GM12892 (cell line): ENCODE data around the gene RNPEPL1.
A peak's percentile ranks its signal among the peaks of the same experiment; 100 is the strongest.

Source experiments
- DNase-seq: peaks from one replicate; pipeline ENCODE4 v3.0.0; 2011; ENCODE audit not compliant: insufficient read length
- FAIRE-seq: peaks from 2 replicates; lab custom pipeline; 2011; peaks lifted over from hg19 to GRCh38; lab: Jason Lieb, UNC
- POLR2A ChIP-seq: IDR thresholded peaks from 2 replicates; pipeline ENCODE4 v1.6.1; 2011; ENCODE audit warnings: low read depth, low read length, control low read depth
- POLR2AphosphoS5 ChIP-seq: IDR thresholded peaks from 2 replicates; pipeline ENCODE4 v1.6.1; 2011; ENCODE audit warnings: low read depth, low read length, control low read depth
- TAF1 ChIP-seq: IDR thresholded peaks from 2 replicates; pipeline ENCODE4 v1.6.1; 2011; ENCODE audit warnings: low read depth, mild to moderate bottlenecking, control low read depth, low read length, borderline replicate concordance

Gene RNPEPL1

GRCh38 chr2:240591784-240592183, 23.5 kb downstream of the RNPEPL1 start:
- DNase-seq (no peak), FAIRE-seq (no peak)
- no peak for TF ChIP-seq POLR2A
- TF ChIP-seq POLR2AphosphoS5 = no peak
- TF ChIP-seq TAF1 = no peak

GRCh38 chr2:240593026-240593702, 24.9 kb downstream of the RNPEPL1 start:
- TF ChIP-seq TAF1 (no peak), POLR2A (no peak), POLR2AphosphoS5 (no peak)
- peak; percentile 5 for DNase-seq
- FAIRE-seq = no peak

GRCh38 chr2:240593703-240594451, 25.6 kb downstream of the RNPEPL1 start:
- TF ChIP-seq POLR2A (no peak), TAF1 (no peak), POLR2AphosphoS5 (no peak)
- FAIRE-seq = no peak
- peak; percentile 8 for DNase-seq

DNA sequence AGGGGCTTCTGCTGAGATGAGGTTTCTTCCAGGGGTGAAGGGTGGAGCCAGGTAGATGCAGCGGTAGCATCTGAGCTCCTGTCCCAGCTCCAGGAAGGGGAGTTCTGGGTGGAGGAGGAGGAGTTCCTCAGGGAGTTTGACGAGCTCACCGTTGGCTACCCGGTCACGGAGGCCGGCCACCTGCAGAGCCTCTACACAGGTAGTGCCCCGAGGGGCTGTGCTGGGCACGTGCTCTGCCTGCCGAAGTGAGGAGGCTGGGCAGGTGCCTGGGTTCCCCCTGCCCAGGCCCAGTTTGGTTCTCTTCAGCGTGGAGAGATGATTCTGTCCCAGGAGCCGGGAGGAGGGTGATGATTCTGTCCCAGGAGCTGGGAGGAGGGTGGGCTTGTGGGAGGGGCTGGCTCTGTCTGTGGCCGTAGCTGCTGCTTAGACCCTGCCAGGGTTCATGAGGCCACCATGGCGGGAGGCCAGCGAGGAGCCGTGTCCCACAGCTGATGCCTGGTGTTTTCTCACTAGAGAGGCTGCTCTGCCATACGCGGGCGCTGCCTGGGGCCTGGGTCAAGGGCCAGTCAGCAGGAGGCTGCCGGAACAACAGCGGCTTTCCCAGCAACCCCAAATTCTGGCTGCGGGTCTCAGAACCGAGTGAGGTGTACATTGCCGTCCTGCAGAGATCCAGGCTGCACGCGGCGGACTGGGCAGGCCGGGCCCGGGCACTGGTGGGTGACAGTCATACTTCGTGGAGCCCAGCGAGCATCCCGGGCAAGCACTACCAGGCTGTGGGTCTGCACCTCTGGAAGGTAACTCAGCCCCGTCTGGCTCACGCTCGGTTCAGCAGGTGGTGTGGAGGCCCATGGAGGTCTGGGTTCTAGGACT, 26.5 kb downstream of the RNPEPL1 start:
- no peak for TF ChIP-seq POLR2AphosphoS5
- TF ChIP-seq TAF1 = no peak
- no peak for TF ChIP-seq POLR2A
- DNase-seq (no peak), FAIRE-seq (no peak)

DNA sequence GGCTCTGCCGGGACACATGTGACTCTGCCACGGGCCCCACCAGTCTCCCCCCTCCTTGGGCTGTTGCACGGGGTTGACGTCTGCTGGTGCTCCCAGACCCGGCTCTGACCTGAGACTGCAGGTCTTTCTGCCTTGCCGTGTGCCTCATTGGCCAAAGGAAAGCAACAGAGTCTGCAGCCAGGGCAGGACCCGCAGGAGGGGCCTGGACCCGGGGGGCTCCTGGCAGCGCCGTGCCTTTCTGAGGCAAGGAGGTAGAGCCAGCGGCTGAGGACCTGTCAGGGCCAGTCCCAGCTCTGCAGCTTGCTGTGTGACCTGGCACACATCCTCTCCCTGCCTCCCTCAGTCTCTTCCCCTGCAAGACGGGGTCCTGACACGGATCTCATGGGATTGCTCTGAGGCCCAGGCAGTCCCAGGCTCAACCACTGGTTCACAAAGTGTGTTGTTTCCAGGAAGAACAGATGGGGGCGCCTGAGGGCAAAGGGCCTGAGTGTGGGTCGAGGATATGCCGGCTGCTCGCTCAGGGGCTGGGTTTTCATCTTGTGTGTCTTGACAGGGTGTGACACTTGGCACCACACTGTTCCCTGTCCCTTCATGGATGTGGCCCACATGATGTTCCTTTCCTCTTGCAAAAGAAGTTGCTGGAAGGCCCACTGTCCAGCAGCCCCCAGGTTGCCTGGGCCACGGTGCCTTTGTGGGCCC, 27.2 kb downstream of the RNPEPL1 start:
- no peak for FAIRE-seq
- peak; percentile 59 for DNase-seq
- TF ChIP-seq POLR2A = no peak

DNA sequence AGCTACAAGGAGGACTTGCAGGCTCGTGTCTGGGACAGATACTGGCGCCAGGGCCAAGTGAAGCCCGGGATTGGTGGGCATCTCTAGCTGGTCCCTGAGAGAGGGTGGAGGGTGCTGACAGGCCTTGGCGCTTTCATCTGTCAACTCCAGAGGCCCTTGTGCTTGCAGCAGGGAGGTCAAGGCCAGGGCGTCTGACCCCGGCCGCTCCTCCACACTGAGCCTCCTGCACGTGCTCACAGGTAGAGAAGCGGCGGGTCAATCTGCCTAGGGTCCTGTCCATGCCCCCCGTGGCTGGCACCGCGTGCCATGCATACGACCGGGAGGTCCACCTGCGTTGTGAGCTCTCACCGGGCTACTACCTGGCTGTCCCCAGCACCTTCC, 27.8 kb downstream of the RNPEPL1 start:
- DNase-seq (no peak), FAIRE-seq (no peak)
- TF ChIP-seq POLR2A (no peak), TAF1 (no peak), POLR2AphosphoS5 (no peak)

GRCh38 chr2:240596491-240596931, 28.2 kb downstream of the RNPEPL1 start:
- DNase-seq (no peak), FAIRE-seq (no peak)
- TF ChIP-seq POLR2A (no peak), POLR2AphosphoS5 (no peak), TAF1 (no peak)

- no peak for TF ChIP-seq POLR2AphosphoS5
- no peak for TF ChIP-seq POLR2A
- no peak for TF ChIP-seq TAF1
- FAIRE-seq (no peak), DNase-seq (no peak)
Observed at GRCh38 chr2:240597054-240597418, 28.8 kb downstream of the RNPEPL1 start.

- no peak for TF ChIP-seq TAF1
- no peak for TF ChIP-seq POLR2A
- no peak for TF ChIP-seq POLR2AphosphoS5
- FAIRE-seq = no peak
- no peak for DNase-seq
Observed at GRCh38 chr2:240597419-240598181, 29.3 kb downstream of the RNPEPL1 start.

GRCh38 chr2:240598311-240598911, 30.1 kb downstream of the RNPEPL1 start:
- no peak for FAIRE-seq
- TF ChIP-seq TAF1 (no peak), POLR2AphosphoS5 (no peak), POLR2A (no peak)
- DNase-seq = no peak
